NCI-H446 (cell line): Measurements from ENCODE around the gene NPW.
"Not testable (repeated sequence)": the region's sequence is repeated elsewhere in the genome, so short reads cannot be mapped to it uniquely, and the experiment has no call there.

ENCODE experiments used
- DNase-seq, 2 experiments: peaks; one replicate each; lab custom pipeline; 2025; lab: John Stamatoyannopoulos, UW

Gene NPW

GRCh38 chr16:2023092-2024031 lies 3.8 kb downstream of the NPW start:
- DNase-seq: peak; percentile 32 to 92

- DNase-seq: no peak
Observed at GRCh38 chr16:2024032-2024420, 4.4 kb downstream of the NPW start.

- DNase-seq: no peak
Observed at GRCh38 chr16:2025251-2025650, 5.7 kb downstream of the NPW start.

DNA sequence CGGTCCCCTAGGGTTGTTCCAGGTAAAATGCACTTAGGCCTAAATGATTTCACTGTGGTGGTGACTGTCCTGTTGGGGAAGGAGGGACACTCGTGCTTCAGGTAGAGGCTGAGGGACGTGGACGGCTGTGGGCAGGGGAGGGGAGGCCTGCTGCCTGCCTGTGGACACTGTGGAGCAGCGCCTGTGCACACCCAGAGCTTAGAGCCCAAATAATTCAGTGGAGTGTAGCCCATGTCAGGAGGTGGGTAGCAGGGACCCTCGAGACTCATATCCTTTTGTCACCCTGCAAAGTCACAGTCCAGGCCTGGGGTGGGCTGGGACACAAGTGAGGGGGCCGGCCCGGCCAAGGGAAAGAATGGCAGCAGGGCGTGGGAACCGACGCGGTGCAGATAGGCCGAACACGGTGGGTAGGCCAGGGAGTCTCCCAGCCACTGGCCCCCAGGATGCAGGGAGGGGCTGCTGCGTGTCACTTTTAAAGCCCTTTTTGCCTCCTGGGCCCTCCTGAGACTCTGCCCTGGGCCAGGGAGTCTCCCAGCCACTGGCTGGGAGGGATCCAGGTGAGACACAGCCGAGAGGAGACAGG lies 6.4 kb downstream of the NPW start:
- DNase-seq: no peak

GRCh38 chr16:2026461-2027023 lies 7.0 kb downstream of the NPW start, which contains the start of gene NHERF2:
NHERF2 (plus strand) TSS chr16:2026902; CDS start chr16:2027006, 104 bp downstream.
- peak in 1 of 2 experiments; percentile 18 for DNase-seq

GRCh38 chr16:2027024-2028010 lies 7.7 kb downstream of the NPW start:
- DNase-seq: no peak

- no peak for DNase-seq
Observed at GRCh38 chr16:2028146-2028545, 8.6 kb downstream of the NPW start.

GRCh38 chr16:2028620-2029220 lies 9.1 kb downstream of the NPW start:
- DNase-seq: no peak

DNA sequence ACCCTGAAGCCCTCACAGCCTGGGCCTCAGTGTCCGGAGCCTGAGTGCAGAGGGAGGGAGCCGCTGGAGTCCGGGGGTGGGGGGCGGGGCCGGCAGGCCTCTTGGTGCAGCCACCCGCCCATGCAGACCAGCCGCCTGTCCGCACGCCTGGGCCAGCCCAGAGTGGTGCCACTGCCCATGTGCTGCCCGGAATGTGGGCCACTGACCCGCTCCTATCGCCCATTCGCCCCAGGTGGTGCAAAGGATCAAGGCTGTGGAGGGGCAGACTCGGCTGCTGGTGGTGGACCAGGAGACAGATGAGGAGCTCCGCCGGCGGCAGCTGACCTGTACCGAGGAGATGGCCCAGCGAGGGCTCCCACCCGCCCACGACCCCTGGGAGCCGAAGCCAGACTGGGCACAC lies 9.8 kb downstream of the NPW start:
- no peak for DNase-seq

DNA sequence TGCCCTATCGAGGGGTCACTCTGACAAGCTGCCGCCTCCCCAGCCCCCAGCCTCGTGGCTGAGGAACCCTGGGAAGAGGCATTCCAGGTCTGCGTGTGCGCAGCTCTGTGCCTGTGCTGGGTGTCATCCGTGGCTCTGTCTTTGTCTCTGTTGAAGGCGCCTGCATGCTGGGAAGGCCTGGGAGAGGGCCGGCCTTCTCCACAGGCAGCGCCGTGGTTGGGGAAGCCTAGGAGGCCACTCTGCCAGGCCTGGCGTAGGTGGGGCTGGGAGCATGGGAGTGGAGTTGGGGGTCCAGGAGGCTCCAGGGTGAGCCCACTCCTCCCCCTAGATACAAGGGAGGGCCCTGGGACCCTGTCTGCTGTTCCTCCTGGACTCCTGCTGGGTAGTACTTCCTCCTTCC lies 10.5 kb downstream of the NPW start:
- no peak for DNase-seq

- no peak for DNase-seq
Observed at GRCh38 chr16:2031081-2031577, 11.5 kb downstream of the NPW start.

GRCh38 chr16:2032285-2033056 lies 12.9 kb downstream of the NPW start:
- no peak for DNase-seq

DNA sequence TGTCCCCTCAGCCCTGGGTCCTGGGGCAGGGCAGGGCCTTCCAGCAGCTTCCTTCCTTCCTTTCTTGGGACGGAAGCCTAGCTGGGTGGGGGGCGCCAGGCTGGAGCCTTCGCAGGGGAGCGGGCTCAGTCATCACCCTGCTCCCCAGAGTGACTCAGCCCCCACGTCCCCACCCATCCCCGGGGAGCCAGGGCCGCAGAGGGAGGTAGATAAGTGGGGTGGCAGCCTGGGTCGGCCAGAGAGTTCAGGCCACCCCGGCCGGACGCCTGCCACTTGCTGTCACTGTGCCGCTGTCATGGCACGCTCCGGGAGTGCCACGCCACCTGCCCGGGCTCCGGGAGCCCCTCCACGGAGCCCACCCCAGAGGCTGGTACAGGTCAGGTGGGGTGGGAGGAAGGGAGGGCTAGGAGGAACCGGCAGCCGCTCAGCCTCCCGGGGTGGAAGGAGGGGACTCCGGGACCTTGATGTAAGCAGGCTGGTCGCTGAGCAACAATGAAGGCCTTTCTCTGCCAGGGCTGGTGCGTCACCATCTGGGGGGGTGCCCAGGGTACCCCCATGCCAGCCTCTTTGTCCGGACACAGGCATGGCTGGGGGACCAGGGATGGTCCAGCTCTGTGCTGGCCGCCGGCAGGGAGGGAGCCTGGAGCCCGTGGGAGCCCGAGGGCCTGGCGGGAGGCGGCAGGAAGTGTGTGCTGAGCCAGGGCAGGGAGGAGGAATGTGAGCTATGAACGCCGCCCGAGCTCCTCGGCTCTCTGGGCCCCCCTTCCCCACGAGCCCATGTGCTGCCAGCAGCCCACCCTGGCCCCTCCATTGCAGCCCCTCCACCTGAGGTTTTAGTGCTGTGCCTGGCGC lies 13.7 kb downstream of the NPW start:
- DNase-seq: no peak

- DNase-seq: not testable (repeated sequence)
Observed at GRCh38 chr16:2033909-2034695, 14.5 kb downstream of the NPW start.

GRCh38 chr16:2034696-2035430 lies 15.3 kb downstream of the NPW start:
- no peak for DNase-seq

- DNase-seq: no peak
Observed at GRCh38 chr16:2035431-2036199, 16.0 kb downstream of the NPW start.
